OCI-LY3 (cell line): ENCODE results near the gene PET117.

Source experiments
- CTCF ChIP-seq: fragments of 200-600, 300-600 bp; sonication (generic); IDR thresholded peaks from 2 replicates; pipeline ENCODE4 v1.5.1; 2014; ENCODE audit warnings: antibody characterized with exemption, low read length, low read depth
- EZH2phosphoT487 ChIP-seq: fragments of 200-600 bp; shearing (Covaris generic); IDR thresholded peaks from 2 replicates; pipeline ENCODE4 v1.6.1; 2018; ENCODE audit warnings: antibody characterized with exemption, mixed run types, low read depth

GRCh38 chr20:18172379-18172778 is 34.7 kb downstream of the PET117 start:
- TF ChIP-seq CTCF, result no peak
- no peak for TF ChIP-seq EZH2phosphoT487
